Activated CD4-positive, alpha-beta T cell treated with anti-CD3 and anti-CD28 coated beads, Interleukin-10, Interleukin-2, amounts not matched to agents 100 ng/mL and 50 ng/mL, durations not matched to agents 16 hours and 8 hours (primary cell): ENCODE results near the gene NXNL2.
A peak's percentile ranks its signal among the peaks of the same experiment; 100 is the strongest.

Source experiments
- DNase-seq: peaks from one replicate; pipeline ENCODE4 v3.0.0-alpha.2; 2020

Gene NXNL2

DNA sequence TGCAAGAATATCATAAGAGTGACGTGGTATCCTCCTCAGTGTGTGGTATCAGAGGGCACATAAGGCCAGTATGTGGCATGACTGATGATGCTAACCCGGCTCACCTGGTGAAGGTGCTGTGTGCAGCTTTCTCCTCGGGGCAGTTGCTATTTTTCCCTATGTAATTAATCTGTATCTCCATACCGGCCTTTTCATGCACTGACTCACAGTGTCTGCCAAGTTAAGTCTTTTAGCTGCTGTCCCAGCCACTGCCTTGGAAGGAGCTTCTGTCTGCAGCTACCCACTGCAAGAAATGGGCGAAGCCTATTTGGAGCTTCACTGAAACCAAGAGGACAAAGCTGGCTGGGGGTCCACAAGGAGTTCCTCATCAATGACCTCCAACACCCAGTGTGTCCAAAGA, 46.0 kb downstream of the NXNL2 start:
- DNase-seq = no peak

DNA sequence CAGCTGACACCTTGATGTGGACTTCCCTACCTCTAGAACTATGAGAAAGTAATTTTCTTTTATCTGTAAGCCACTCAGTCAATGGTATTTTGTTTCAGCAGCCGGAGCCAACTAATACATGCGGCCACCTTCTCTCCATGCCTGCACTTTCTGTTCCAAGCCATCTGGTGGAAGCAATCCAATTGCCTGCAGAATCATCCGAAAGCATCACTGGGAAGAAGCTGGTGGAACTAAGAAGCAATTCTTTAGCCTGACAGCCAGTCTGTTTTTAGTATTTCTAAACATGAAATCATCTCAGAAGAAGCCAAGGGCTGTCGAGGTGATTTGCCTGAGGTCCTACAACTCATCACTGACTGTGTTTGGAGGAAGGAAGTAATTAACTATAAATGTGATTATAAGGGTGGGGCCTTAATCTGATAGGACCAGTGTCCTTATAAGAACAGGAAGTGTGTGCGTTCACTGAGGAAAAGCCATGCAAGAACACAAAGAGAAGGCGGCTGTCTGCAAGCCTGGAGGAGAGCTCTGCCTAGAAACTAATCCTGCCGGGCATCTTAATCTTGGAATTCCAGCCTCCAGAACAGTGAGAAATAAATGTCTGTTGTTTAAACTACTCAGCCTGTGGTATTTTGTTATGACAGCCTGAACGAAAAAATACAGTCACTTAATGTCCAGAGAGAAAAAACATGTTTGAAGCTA, 49.1 kb downstream of the NXNL2 start:
- no peak for DNase-seq

GRCh38 chr9:88585426-88585825, 50.4 kb downstream of the NXNL2 start:
- DNase-seq = no peak

- DNase-seq = no peak
Observed at GRCh38 chr9:88586452-88586851, 51.5 kb downstream of the NXNL2 start.

DNA sequence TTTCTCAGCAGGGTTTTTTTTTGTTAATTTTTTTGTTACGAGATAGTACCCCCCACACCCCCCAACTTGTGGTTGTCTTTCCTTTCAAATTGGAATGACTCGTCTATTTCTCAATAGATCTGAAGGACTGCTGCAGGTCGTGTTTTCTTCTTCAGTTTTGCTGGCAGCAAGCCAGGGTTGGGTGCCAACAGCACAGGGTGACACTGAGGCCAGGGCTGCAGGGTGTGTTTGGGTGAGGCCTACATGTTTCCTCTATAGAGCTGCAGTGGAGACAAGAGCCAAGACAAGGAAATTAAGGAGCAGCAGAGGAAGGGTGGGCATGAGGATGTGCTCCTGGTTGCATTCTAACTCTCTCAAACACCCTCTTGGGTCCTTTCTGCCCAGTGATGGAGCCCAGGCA, 52.2 kb downstream of the NXNL2 start:
- no peak for DNase-seq

GRCh38 chr9:88587885-88588649, 53.1 kb downstream of the NXNL2 start:
- no peak for DNase-seq

DNA sequence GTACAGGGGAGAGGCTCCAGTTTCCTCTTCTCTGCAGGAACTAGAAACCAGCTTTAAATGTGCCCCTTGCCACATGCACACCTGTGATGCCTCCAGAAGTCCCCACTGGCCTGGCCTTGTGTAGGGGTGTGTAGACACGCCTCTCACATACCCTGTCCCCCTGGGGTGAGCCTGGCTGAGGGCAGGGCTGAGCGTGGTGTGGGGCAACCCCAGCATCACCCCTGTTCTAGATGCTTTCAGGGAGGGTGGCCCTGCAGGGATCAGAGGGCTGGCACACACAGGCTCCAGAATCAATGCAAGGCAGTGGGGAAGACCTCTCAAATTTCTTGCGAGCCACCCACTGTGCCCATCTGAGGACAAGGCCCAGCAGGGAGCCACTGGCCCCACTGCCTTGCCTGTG, 54.7 kb downstream of the NXNL2 start:
- DNase-seq = no peak

DNA sequence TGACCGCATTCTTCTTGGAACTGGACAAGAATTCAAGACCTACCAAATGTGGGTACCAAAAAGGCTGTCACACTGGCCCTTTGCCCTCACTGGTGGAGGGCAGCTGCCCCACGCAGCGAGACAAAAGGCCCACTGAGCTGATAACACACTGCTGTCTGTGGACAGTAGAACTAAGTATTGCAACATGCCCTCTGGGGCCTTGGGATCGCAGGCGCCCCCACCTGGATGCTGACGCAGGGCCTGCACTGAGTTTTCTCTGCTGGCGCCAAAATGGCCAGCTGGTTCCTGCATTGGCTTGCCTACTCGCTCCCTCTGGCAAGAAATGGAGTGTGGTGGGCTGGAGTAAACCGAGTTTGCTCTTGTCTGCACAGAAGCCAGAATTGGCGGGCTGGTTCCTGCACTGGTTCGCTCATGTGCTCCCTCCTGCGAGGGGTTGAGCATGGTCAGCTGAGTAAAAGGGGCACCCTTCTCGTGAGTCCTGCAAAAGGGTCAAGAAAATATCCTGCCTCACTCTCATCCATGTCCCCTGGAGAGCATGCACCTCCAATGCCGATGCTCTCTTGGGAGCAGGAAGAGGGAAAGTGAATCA, 55.7 kb downstream of the NXNL2 start:
- peak; percentile 8 for DNase-seq

DNA sequence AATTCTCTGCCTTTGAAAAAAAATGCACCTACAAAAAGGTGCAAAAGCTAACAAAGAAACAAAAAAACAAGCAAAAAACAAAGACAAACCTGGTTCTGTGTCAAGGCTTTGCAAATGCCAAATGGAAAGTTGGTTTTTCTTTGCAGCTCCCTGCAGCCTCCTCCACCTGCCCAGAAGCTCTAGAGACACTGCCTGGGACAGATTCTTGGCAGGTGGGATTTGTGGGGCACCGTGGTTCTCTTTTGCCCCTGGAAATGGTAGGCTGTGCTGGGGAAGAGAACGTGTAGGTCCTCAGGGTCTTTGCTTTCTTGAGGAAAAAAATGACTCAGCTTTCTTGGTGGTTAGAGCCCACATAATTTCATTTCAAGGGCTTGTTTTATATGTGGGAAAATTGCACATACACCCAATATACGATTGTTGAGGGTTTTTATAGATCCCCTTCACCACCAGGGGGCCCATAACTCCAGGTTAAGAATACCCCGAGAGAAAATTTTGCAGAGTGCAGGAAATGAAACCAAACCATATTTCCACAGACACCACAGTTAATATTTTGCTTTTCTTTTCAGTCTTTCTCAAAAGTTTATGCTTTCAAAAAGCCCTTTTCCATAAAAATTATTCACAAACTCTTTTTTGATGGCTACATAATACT, 58.7 kb downstream of the NXNL2 start:
- DNase-seq = peak; percentile 62
